ENCODE data around the gene UNC119B. TPM values are rescaled to one million over a fixed set of nuclear protein-coding genes. Genes with fewer than 3 reads are reported as not detected.

The UNC119B gene
- total RNA-seq, 1 donor = 23.2 TPM

DNA sequence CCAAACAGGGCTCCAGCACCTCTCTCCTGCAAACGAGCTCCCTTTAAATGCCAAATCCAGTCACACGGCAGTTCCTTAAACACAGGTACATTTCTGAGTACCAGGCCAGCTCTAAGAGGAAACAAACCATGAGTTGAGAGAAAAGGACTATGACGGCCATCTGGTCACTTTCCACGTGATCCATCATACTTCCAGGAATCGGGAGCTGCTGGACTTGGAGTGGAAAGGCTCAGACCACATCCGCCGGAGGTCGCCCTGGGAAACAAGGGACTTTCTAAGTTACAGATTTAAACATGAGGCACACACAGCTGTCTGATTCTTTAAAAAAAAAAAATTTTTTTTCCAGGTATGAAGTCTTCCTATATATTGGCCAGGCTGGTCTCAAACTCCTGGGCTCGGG lies 54.6 kb downstream of the UNC119B start:
- no peak for TF ChIP-seq CTCF (IDR thresholded peaks at IDR 0.05; ENCODE audit: extremely low read depth, low read depth, low read length)
- Histone ChIP-seq H2AFZ (ENCODE audit: low read length) (no peak overlapping the region), H3K4me3 (ENCODE audit: insufficient read depth, low read length) (no peak overlapping the region), H3K79me2 (ENCODE audit: insufficient read depth, low read length) (no peaks in the 10 kb centered on the region), H3K27ac (ENCODE audit: low read depth, low read length) (no peak overlapping the region), H3K9me3 (ENCODE audit: low read depth, low read length) (no peaks in the 10 kb centered on the region), H3K4me2 (ENCODE audit: insufficient read depth, low read length) (no peak overlapping the region), H4K20me1 (ENCODE audit: insufficient read depth, low read length) (no peaks in the 10 kb centered on the region), H3K4me1 (ENCODE audit: insufficient read depth, low read length) (no peaks in the 10 kb centered on the region), H3K27me3 (ENCODE audit: insufficient read depth, low read length) (no peaks in the 10 kb centered on the region), H3K36me3 (ENCODE audit: insufficient read depth, low read length) (peaks cover 56% of the 10 kb centered on the region)
- DNase-seq (ENCODE audit: insufficient read length, low spot score, missing footprints) = peak; percentile 36

- Histone ChIP-seq H3K27me3 (ENCODE audit: insufficient read depth, low read length) (no peaks in the 10 kb centered on the region), H3K4me2 (ENCODE audit: insufficient read depth, low read length) (no peak overlapping the region), H3K36me3 (ENCODE audit: insufficient read depth, low read length) (peaks cover 52% of the 10 kb centered on the region), H3K79me2 (ENCODE audit: insufficient read depth, low read length) (no peaks in the 10 kb centered on the region), H3K4me1 (ENCODE audit: insufficient read depth, low read length) (no peaks in the 10 kb centered on the region), H2AFZ (ENCODE audit: low read length) (no peak overlapping the region), H3K9me3 (ENCODE audit: low read depth, low read length) (no peaks in the 10 kb centered on the region), H4K20me1 (ENCODE audit: insufficient read depth, low read length) (no peaks in the 10 kb centered on the region), H3K4me3 (ENCODE audit: insufficient read depth, low read length) (no peak overlapping the region), H3K27ac (ENCODE audit: low read depth, low read length) (no peak overlapping the region)
- TF ChIP-seq CTCF (IDR thresholded peaks at IDR 0.05; ENCODE audit: extremely low read depth, low read depth, low read length) = no peak
- no peak for DNase-seq (ENCODE audit: insufficient read length, low spot score, missing footprints)
These were observed 56.3 kb downstream of the UNC119B start for GRCh38 chr12:120766566-120766965.

- Histone ChIP-seq H3K79me2 (ENCODE audit: insufficient read depth, low read length) (no peaks in the 10 kb centered on the region), H3K4me1 (ENCODE audit: insufficient read depth, low read length) (no peaks in the 10 kb centered on the region), H3K27me3 (ENCODE audit: insufficient read depth, low read length) (no peaks in the 10 kb centered on the region), H3K36me3 (ENCODE audit: insufficient read depth, low read length) (peaks cover 53% of the 10 kb centered on the region), H3K9me3 (ENCODE audit: low read depth, low read length) (no peaks in the 10 kb centered on the region), H4K20me1 (ENCODE audit: insufficient read depth, low read length) (no peaks in the 10 kb centered on the region), H3K4me3 (ENCODE audit: insufficient read depth, low read length) (no peak overlapping the region), H3K27ac (ENCODE audit: low read depth, low read length) (no peak overlapping the region), H2AFZ (ENCODE audit: low read length) (no peak overlapping the region), H3K4me2 (ENCODE audit: insufficient read depth, low read length) (no peak overlapping the region)
- TF ChIP-seq CTCF (IDR thresholded peaks at IDR 0.05; ENCODE audit: extremely low read depth, low read depth, low read length) = no peak
- DNase-seq (ENCODE audit: insufficient read length, low spot score, missing footprints) = peak; percentile 29
These were observed 57.1 kb downstream of the UNC119B start for GRCh38 chr12:120767071-120768024.

DNA sequence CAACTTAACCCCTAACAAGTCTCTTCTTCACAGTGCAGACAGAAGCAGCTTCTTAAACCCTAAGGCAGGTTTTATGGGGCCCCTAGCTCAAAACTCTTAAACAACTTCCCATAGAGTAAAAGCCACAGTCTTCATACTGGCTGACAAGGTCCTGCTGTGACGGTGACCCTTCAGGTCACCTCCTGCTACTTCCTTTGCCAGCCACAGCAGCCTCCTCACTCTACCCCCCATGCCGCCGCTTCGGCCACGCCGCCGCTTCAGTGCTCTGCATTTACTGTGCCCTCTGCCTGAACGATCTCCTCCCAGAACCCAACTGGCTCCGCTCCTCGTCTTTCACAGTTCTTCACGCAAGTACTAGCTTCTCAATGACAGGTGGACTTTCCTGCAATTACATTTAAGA lies 60.8 kb downstream of the UNC119B start:
- no peak overlapping the region for H3K4me2 ChIP-seq (ENCODE audit: insufficient read depth, low read length)
- TF ChIP-seq CTCF (IDR thresholded peaks at IDR 0.05; ENCODE audit: extremely low read depth, low read depth, low read length) = no peak
- DNase-seq (ENCODE audit: insufficient read length, low spot score, missing footprints) = no peak

More for the DNA sequence above, 60.8 kb downstream of the UNC119B start:
- Histone ChIP-seq H4K20me1 (ENCODE audit: insufficient read depth, low read length) (peaks cover 4% of the 10 kb centered on the region), H3K27ac (ENCODE audit: low read depth, low read length) (no peak overlapping the region), H3K27me3 (ENCODE audit: insufficient read depth, low read length) (no peaks in the 10 kb centered on the region), H2AFZ (ENCODE audit: low read length) (no peak overlapping the region), H3K79me2 (ENCODE audit: insufficient read depth, low read length) (no peaks in the 10 kb centered on the region), H3K4me3 (ENCODE audit: insufficient read depth, low read length) (no peak overlapping the region), H3K9me3 (ENCODE audit: low read depth, low read length) (no peaks in the 10 kb centered on the region), H3K36me3 (ENCODE audit: insufficient read depth, low read length) (peaks cover 30% of the 10 kb centered on the region), H3K4me1 (ENCODE audit: insufficient read depth, low read length) (no peaks in the 10 kb centered on the region)

Measured in osteoblast (primary cell).